WERI-Rb-1 (cell line): ENCODE measurements around the gene FBXW7.

Source experiments
- DNase-seq: peaks from one replicate; pipeline ENCODE4 v3.0.0-alpha.2; 2020
- H3K27ac ChIP-seq: fragments of 250-450 bp; sonication (Bioruptor Pico); 2 replicates; pipeline ENCODE4 v1.5.1; 2020; ENCODE audit warnings: mild to moderate bottlenecking, moderate library complexity
- H3K27me3 ChIP-seq: fragments of 250-450 bp; sonication (Bioruptor Pico); 2 replicates; pipeline ENCODE4 v1.5.1; 2021; ENCODE audit warnings: mild to moderate bottlenecking, low read depth, moderate library complexity; ENCODE audit not compliant: insufficient read depth, severe bottlenecking
- H3K36me3 ChIP-seq: fragments of 250-450 bp; sonication (Bioruptor Pico); 2 replicates; pipeline ENCODE4 v1.5.1; 2020; ENCODE audit warnings: mild to moderate bottlenecking, moderate library complexity
- H3K4me3 ChIP-seq: 2 replicates; pipeline ENCODE4 v1.5.1; 2011; ENCODE audit warnings: low read depth, mild to moderate bottlenecking, control low read depth, low read length
- H3K9me3 ChIP-seq: fragments of 250-450 bp; sonication (Bioruptor Pico); 2 replicates; pipeline ENCODE4 v1.5.1; 2021; ENCODE audit warnings: mild to moderate bottlenecking, moderate library complexity; ENCODE audit not compliant: severe bottlenecking
- TF ChIP-seq, protein P1 (sequence below): IDR thresholded peaks from 2 replicates; pipeline ENCODE4 v1.5.1; 2011; ENCODE audit warnings: low read depth, mild to moderate bottlenecking, control low read depth, inconsistent platforms, low read length

The FBXW7 gene

DNA sequence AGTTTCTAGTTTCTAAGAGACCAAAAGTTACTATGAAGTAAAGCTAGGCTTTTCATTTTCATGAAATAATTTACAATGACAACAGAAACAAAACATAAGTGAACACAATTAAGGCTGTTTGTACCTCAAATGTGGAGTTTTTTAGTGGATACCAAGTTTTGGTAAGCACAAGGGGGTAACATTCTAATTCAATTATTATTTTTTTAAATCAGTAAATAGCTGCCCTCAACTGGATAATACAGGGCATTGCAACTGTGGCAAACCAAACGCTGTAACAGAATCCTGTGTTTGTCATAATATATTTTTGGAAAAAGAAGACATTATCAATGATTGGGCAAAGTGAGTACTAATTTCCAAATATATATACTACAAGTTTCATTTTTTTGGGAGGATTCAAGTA lies 150.3 kb downstream of the FBXW7 start:
- Histone ChIP-seq H3K4me3 (no peak overlapping the region), H3K27ac (no peak overlapping the region), H3K27me3 (no peaks in the 10 kb centered on the region), H3K36me3 (no peaks in the 10 kb centered on the region), H3K9me3 (no peaks in the 10 kb centered on the region)
- DNase-seq = no peak
- TF ChIP-seq, protein P1, sequence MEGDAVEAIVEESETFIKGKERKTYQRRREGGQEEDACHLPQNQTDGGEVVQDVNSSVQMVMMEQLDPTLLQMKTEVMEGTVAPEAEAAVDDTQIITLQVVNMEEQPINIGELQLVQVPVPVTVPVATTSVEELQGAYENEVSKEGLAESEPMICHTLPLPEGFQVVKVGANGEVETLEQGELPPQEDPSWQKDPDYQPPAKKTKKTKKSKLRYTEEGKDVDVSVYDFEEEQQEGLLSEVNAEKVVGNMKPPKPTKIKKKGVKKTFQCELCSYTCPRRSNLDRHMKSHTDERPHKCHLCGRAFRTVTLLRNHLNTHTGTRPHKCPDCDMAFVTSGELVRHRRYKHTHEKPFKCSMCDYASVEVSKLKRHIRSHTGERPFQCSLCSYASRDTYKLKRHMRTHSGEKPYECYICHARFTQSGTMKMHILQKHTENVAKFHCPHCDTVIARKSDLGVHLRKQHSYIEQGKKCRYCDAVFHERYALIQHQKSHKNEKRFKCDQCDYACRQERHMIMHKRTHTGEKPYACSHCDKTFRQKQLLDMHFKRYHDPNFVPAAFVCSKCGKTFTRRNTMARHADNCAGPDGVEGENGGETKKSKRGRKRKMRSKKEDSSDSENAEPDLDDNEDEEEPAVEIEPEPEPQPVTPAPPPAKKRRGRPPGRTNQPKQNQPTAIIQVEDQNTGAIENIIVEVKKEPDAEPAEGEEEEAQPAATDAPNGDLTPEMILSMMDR = peak; percentile 26; the same call in 1 of the 2 replicates

DNA sequence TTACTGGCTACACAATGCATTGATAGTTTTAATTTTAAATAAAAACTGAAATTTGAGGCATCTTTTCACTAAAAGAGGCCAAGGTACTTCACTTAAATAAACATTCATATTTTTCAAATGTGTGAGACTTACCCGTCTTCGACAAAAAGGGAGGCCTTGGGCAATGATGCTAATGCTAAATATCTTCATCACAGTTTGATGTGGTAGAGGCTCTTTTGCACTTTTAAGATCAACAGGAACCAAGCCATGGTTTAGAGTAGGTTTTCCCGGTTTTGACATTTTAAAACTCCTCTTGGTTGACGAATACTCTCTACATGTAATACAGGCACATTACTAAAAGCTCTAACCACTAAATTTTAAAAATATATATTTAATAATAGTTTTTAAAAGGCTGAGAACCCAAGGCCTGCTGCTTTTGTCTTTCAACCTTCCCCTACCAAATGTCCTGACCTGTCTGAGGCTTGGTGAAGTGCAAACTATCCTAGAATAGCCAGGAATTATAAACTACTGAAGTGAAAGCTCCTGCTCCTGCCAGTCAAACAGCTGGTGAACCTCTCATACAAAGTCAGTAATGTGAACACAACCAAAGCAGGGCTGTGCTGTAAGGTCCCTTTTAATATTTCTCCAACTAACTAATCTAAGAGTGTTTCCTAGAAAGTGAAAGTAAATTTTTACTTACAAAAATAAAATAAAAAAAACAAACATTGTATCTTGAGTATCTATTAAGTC lies 153.7 kb downstream of the FBXW7 start:
- H3K27me3 ChIP-seq = no peaks in the 10 kb centered on the region
- H3K36me3 ChIP-seq = no peaks in the 10 kb centered on the region
- TF ChIP-seq, protein P1 = no peak
- no peak for DNase-seq
- no peak overlapping the region for H3K4me3 ChIP-seq
- no peaks in the 10 kb centered on the region for H3K9me3 ChIP-seq
- no peak overlapping the region for H3K27ac ChIP-seq

DNA sequence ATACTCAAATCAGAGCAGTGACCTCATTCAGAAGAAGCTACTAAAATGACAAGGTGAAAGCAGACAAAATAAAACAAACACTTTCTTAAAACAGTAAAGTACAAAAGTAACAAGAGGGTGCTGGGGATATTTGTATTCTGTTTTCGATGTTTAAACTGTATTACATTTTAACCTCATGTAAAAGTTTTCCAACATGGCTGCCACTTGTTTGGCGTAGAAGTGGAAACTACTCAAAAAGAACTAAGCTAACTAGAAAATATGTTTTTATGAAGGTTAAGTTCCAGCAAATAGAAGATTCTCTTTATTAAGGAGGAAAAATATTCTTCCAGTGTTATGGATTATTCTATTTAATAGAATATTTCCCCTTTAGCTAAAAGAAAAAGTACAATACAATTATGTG lies 155.0 kb downstream of the FBXW7 start:
- DNase-seq = no peak
- Histone ChIP-seq H3K9me3 (no peaks in the 10 kb centered on the region), H3K27ac (no peak overlapping the region), H3K27me3 (no peaks in the 10 kb centered on the region), H3K36me3 (no peaks in the 10 kb centered on the region), H3K4me3 (no peak overlapping the region)
- TF ChIP-seq, protein P1 = no peak

DNA sequence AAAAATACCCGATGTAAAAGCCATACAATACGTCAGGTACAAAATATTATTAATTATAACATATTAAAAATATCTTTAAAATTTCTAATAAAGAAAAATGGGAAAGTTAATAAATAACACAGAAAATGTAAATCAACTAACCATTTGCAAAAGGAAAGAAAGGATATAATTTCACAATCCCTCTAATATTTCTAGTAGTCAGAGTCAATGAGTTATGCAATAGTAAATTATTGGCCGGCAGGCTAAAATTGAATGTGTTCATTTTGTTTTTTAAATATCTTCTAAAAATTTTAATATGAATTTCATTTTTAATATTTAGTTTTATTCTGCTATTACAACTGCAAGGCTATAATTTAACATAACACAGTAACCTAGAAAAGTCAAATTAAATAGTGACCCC lies 155.7 kb downstream of the FBXW7 start:
- Histone ChIP-seq H3K27ac (no peak overlapping the region), H3K4me3 (no peak overlapping the region), H3K9me3 (no peaks in the 10 kb centered on the region), H3K36me3 (no peaks in the 10 kb centered on the region), H3K27me3 (no peaks in the 10 kb centered on the region)
- no peak for DNase-seq
- TF ChIP-seq, protein P1 = no peak

DNA sequence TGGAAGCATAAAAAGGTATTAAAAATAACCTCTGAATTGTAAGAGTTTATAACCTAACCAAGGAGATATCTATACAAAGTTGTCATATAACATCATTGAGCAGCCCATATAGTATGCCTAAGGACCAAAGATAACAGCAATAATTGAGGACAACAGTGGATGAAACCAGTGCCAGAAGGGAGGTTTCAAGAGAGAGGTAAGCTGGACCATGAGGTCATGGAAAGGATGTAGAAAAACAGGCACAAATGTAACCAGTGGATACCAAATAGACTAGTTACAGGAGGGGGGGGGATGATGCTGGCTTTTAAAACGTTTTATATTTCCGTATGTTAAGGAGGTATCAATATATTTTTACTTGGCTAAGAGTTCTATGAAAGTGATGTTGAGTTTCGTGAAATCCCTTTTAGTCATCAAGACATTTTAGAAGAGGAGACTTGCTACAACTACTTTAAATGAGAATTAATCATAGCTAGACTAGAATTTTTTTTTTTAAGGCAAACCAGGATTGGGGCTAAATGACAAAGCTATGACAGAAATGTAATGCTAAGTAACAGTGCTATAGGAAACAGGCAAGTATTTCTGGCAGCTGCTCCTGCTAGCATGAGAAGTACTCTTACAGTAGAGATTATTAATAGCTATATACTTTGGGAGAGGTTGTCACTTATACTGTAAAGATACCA lies 161.1 kb downstream of the FBXW7 start:
- H3K36me3 ChIP-seq = no peaks in the 10 kb centered on the region
- H3K9me3 ChIP-seq = no peaks in the 10 kb centered on the region
- TF ChIP-seq, protein P1 = no peak
- no peaks in the 10 kb centered on the region for H3K27me3 ChIP-seq
- H3K4me3 ChIP-seq = no peak overlapping the region
- no peak for DNase-seq
- H3K27ac ChIP-seq = no peak overlapping the region
